NK-92 (cell line): ENCODE results near the gene RFX2.
"Not testable (repeated sequence)": the region's sequence is repeated elsewhere in the genome, so short reads cannot be mapped to it uniquely, and the experiment has no call there.

ENCODE experiments used
- DNase-seq: peaks from one replicate; lab custom pipeline; 2025; ENCODE audit not compliant: unreplicated experiment; lab: John Stamatoyannopoulos, UW

The RFX2 gene

DNA sequence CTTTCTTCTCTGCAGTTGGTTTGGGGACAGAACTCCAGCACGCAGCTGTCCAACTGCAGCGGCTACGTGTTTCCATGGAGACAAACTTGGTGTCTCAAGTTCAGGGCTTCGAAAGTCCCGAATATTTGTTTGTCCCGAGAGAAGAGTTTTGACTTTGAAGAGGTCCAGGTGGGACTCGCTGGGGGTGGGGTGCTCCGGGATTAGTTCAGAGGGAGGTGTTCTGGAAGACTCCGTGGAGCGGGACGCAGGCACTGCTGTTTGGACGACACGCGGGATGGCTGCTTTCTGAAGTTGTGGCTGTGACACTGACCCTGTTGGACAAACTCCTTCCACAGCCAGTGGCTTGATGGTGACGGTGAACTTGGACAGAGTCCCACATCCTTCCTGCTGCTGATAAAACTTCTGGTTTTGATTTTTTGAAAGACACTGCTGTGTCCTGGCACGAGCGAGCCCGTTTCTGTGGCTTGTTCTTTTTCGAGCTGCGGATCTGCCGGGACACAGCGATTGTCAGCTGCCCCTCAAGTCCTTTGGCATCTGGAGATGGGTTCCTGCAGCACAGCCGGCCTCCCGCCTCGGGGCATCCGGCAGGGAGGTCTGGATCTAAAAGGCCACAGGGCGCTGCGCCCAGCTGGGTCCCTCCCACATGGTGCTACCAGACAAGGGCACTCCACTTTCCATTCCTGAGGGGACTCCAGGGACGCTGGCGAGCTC lies 116.5 kb downstream of the RFX2 start:
- no peak for DNase-seq

GRCh38 chr19:5993201-5993600 lies 117.1 kb downstream of the RFX2 start:
- DNase-seq, result no peak

- DNase-seq, result no peak
These were observed 117.5 kb downstream of the RFX2 start for GRCh38 chr19:5992756-5993155.

GRCh38 chr19:5991244-5991838 lies 119.0 kb downstream of the RFX2 start:
- no peak for DNase-seq

- DNase-seq, result no peak
These were observed 120.0 kb downstream of the RFX2 start for GRCh38 chr19:5990289-5990797.

DNA sequence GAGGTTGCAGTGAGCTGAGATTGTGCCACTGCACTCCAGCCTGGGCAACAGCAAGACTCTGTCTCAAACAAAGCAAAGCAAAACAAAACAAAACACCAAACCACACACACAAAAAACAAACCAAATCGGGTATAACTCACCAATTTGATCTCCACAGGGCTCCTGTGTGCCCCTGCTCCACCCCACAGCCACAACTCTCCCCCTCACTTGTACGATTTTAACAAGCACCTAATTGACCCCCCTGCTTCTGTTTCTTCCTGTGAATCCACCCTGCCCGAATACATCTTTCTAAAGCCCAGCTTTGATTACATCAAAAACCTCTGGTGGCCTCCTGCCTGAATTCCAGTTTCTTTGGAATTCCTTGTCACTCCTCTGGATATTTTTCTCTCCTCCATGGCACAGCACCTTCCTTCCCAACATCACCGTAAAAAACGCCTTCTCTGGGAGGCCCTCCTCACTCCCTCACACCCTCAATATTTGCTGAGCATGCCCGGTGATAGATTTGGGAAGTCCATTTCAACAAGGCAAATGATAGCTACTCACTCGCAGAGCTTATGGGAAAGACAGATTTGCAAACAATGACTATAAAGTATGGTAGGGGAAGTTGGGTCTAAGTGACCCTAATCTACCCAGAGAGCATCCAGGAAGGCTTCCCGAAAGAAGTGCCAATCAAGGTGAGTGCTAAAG lies 120.8 kb downstream of the RFX2 start:
- no peak for DNase-seq

GRCh38 chr19:5988517-5989387 lies 121.5 kb downstream of the RFX2 start:
- no peak for DNase-seq

- DNase-seq, result no peak
These were observed 123.1 kb downstream of the RFX2 start for GRCh38 chr19:5987077-5987818.

GRCh38 chr19:5985837-5986236 lies 124.5 kb downstream of the RFX2 start:
- not testable (repeated sequence) for DNase-seq

DNA sequence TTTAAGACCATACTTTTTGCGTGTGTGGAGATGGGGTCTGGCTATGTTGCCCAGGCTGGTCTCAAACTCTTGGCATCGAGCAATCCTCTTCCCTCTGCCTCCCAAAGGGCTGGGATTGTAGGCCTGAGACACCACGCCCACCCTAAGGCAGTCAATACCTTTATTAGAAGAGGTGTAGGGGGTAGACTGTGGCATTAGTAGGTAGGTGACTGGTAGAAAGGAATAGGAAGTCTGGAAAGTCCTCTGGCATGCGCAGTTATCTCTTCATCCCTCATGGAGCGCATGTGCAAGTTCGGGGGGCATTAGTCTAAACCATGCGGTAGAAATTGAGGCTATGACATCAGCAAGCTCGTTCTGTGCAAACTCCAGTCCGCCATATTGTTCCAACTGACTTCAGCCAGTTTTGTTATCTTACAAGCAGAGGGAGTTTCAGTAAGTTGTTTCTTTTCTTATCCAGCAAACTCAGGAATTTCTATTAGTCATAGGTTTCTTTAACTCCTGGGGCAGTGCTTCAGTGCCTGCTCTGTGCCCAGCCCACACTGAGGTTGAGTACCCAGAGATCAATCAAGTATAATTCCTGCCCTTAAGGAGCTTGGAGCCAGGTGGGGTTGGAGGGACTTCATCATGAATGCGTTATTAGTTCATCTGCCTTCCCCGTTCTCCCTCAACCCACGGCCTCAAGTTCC lies 125.1 kb downstream of the RFX2 start:
- no peak for DNase-seq

- no peak for DNase-seq
These were observed 125.7 kb downstream of the RFX2 start for GRCh38 chr19:5984600-5984999.

- no peak for DNase-seq
These were observed 126.8 kb downstream of the RFX2 start for GRCh38 chr19:5983367-5983955.

DNA sequence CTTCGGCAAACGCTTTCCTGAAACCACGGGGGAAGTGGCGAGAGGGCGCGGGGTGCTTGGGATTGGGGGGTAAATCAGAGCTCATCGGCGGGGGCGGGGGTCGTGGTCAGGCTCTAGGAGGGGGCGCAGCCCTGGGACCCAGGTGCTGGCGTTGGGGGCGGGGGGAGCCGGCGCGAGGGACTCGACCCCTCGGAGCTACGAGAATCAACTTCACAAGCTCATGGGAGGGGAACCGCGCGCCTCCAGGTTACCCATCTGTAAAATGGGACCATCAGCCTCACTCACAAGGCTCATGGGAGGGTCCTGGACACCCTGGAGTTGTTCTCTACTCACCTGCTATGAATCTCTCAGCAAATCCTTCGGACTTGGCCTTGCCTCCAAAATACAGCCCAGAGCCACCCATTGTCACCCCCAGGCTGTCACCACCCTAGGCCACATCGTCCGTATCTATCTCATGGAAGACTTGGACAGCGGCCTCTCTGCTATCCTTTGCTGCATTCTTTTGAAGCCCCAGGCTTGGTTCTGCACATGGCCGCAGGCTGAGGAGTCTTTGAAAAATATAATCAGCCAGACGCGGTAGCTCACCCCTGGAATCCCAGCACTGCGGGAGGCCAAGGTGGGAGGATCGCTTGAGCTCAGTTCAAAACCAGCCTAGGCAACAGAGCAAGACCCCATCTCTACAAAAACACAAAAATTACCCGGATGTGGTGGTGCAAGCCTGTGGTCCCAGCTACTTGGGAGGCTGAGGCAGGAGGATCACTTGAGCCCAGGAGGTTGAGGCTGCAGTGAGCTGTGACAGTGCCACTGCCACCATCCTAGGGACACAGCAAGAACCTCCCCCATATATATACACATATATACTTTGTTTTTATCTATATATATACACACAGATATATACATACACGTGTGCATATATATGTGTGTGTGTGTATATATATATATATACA lies 131.4 kb downstream of the RFX2 start:
- no peak for DNase-seq

- DNase-seq, result peak; percentile 95
These were observed 132.3 kb downstream of the RFX2 start, which contains the start of gene RANBP3 for GRCh38 chr19:5977785-5978605. Gene RANBP3 (minus strand): TSS chr19:5978140. CDS start chr19:5978082, 58 bp downstream.

- DNase-seq, result no peak
These were observed 133.0 kb downstream of the RFX2 start for GRCh38 chr19:5977222-5977784.

- DNase-seq, result no peak
These were observed 133.5 kb downstream of the RFX2 start for GRCh38 chr19:5976768-5977167.

- no peak for DNase-seq
These were observed 134.9 kb downstream of the RFX2 start for GRCh38 chr19:5975388-5975728.
